HepG2 (cell line): Measurements from ENCODE around the gene HOXC12. TPM values are rescaled to one million over a fixed set of nuclear protein-coding genes. Genes with fewer than 3 reads are reported as not detected.

Source experiments
- ATAC-seq: fragments of 200-7000 bp; cut with Tn5 transposase; 3 replicates; pipeline ENCODE4 v1.9.1; 2020; ENCODE audit warnings: mild to moderate bottlenecking, moderate library complexity
- BruUV-seq: library from RNA; stranded (reverse); fragments of 400-500 nt; replicated peaks from 2 replicates; lab custom pipeline; 2021; lab: Mats Ljungman, UMichigan
- CTCF ChIA-PET: fragments of 300-600 bp; formaldehyde crosslinking; extraction: SDS; loops from one replicate; lab custom pipeline; 2021; ENCODE audit warnings: low total read pairs, inconsistent platforms, low intra/inter-chr PET ratio; lab: Yijun Ruan, JAX
- POLR2A ChIA-PET: fragments of 350-600 bp; sonication (Branson Sonifier 250); formaldehyde crosslinking; loops from one replicate; lab custom pipeline; 2020; ENCODE audit warnings: antibody characterized with exemption, inconsistent platforms; lab: Yijun Ruan, JAX
- DNase-seq: peaks from one replicate; pipeline ENCODE4 v3.0.0-alpha.2; 2015; ENCODE audit warnings: low spot score
- FAIRE-seq: peaks from 3 replicates; lab custom pipeline; 2011; peaks lifted over from hg19 to GRCh38; lab: Jason Lieb, UNC
- H2AFZ ChIP-seq: one replicate; pipeline ENCODE4 v1.6.1; 2011; ENCODE audit warnings: low read length, inconsistent platforms
- H3K27ac ChIP-seq: fragments of 300-600 bp; 3 replicates; pipeline ENCODE4 v1.8.0; 2011; ENCODE audit warnings: mixed run types, mild to moderate bottlenecking, mixed read lengths, low read length, inconsistent platforms; ENCODE audit not compliant: insufficient read depth; ENCODE audit errors: extremely low read length
- H3K27me3 ChIP-seq, 2 experiments: fragments of 200-600 bp in 1 of 2; 2 replicates in 1 of 2; 3 replicates in 1 of 2; pipeline versions ENCODE4 v1.6.0 to v1.8.0; 2011; ENCODE audit warnings: low read length in 2 of 2, mild to moderate bottlenecking in 2 of 2, moderate library complexity in 2 of 2, inconsistent platforms in 1 of 2; ENCODE audit not compliant: insufficient read depth in 2 of 2, control insufficient read depth in 1 of 2
- H3K36me3 ChIP-seq, 2 experiments: fragments of 200-600 bp in 1 of 2; replicated peaks in 1 of 2; 2 replicates in 1 of 2; 3 replicates in 1 of 2; pipeline versions ENCODE4 v1.5.1 to v1.8.0; 2011; ENCODE audit warnings: low read length in 2 of 2, inconsistent platforms in 1 of 2; ENCODE audit not compliant: insufficient read depth in 2 of 2, control insufficient read depth in 1 of 2
- H3K4me1 ChIP-seq: 2 replicates; pipeline ENCODE4 v1.5.1; 2012; ENCODE audit warnings: low read length, inconsistent platforms; ENCODE audit not compliant: insufficient read depth
- H3K4me2 ChIP-seq: 2 replicates; pipeline ENCODE4 v1.6.0; 2011; ENCODE audit warnings: low read depth, low read length, inconsistent platforms
- H3K4me3 ChIP-seq, 3 experiments: fragments of 200-600 bp in 1 of 3; sonication (generic), shearing (Covaris generic) in 1 of 3; replicated peaks in 1 of 3; 2 replicates each; pipeline ENCODE4 v1.5.1; 2011 to 2016; ENCODE audit warnings: low read length in 3 of 3, inconsistent platforms in 2 of 3, low read depth in 2 of 3, mild to moderate bottlenecking in 2 of 3, control low read depth in 1 of 3, mixed read lengths in 1 of 3; ENCODE audit not compliant: insufficient read depth in 1 of 3
- H3K79me2 ChIP-seq: one replicate; pipeline ENCODE4 v1.6.1; 2011; ENCODE audit warnings: low read length, inconsistent platforms; ENCODE audit not compliant: insufficient read depth
- H3K9ac ChIP-seq: 2 replicates; pipeline ENCODE4 v1.6.0; 2011; ENCODE audit warnings: mild to moderate bottlenecking, low read depth, low read length, inconsistent platforms; ENCODE audit not compliant: insufficient read depth
- H3K9me3 ChIP-seq: 2 replicates; pipeline ENCODE4 v1.5.1; 2012; ENCODE audit warnings: mild to moderate bottlenecking, low read length
- H4K20me1 ChIP-seq: 2 replicates; pipeline ENCODE4 v1.6.0; 2011; ENCODE audit warnings: inconsistent platforms, mild to moderate bottlenecking, low read length, moderate library complexity; ENCODE audit not compliant: insufficient read depth
- HMG20B ChIP-seq: conservative IDR thresholded peaks from 2 replicates; pipeline ENCODE4 v1.6.1; 2016; ENCODE audit warnings: missing genetic modification reagents, missing compliant biosample characterization
- ISL2 ChIP-seq: sonication (generic); formaldehyde crosslinking; IDR thresholded peaks from 2 replicates; pipeline ENCODE4 v1.5.0; 2020; ENCODE audit warnings: missing genetic modification reagents
- ZNF333 ChIP-seq: sonication (generic); formaldehyde crosslinking; IDR thresholded peaks from 2 replicates; pipeline ENCODE4 v1.4.0; 2020; ENCODE audit warnings: mild to moderate bottlenecking, missing genetic modification reagents, borderline replicate concordance
- ZNF460 ChIP-seq: sonication (generic); formaldehyde crosslinking; IDR thresholded peaks from 2 replicates; pipeline ENCODE4 v1.5.1; 2020; ENCODE audit warnings: missing genetic modification reagents, mild to moderate bottlenecking, borderline replicate concordance
- WGBS: methylation state at CpG from one replicate; pipeline ENCODE4 v1.1.6; 2017; ENCODE audit warnings: low lambda C conversion rate; 5-methylcytosine and 5-hydroxymethylcytosine counted together
- in situ Hi-C: cut with HindIII; loops from 2 replicates; pipeline ENCODE4 v1.10.0; 2017; ENCODE audit warnings: low pct_unique_long_range_greater_than_20kb; ENCODE audit not compliant: extremely low pct_ligation_motif_present
- intact Hi-C: fragments of 100-400 bp; cut with micrococcal nuclease; formaldehyde crosslinking; loops from one replicate; pipeline ENCODE4 v1.10.0; 2022; ENCODE audit not compliant: unreplicated experiment
- polyA plus RNA-seq, 8 experiments: library from polyadenylated mRNA; depleted of rRNA in 3 of 8; stranded (reverse) in 7 of 8; unstranded in 1 of 8; fragments of >200 nt; fragmentation: Illumina TruSeq in 4 of 8; extraction: Trizol in 4 of 8; gene quantifications; 2 replicates each; pipeline versions ENCODE4 v1.2.1 to v1.2.3, GENCODE V29; 2011 to 2016; ENCODE audit warnings: low read depth in 4 of 8, missing spikeins in 1 of 8, mixed read lengths in 1 of 8; ENCODE audit not compliant: insufficient read depth in 1 of 8
- total RNA-seq, 5 experiments: library from RNA; depleted of rRNA; stranded (reverse); fragments of >200 nt; fragmentation: Illumina TruSeq; extraction: Trizol; gene quantifications; 2 replicates each; pipeline ENCODE4 v1.2.3, GENCODE V29; 2016; ENCODE audit warnings: low read depth in 1 of 5

The HOXC12 gene
- total and polyA plus RNA-seq, 2 of the 13 experiments (the other 11 are each of a cell fraction or from before 2014, with no cell fraction given) = not detected

- intact Hi-C loops = no loop called here
- FAIRE-seq = no peak
- H3K9ac ChIP-seq = no peak overlapping the region
- H4K20me1 ChIP-seq = no peaks in the 10 kb centered on the region
- BruUV-seq = no TSS peak
- no peak overlapping the region for H3K4me3 ChIP-seq
- POLR2A ChIA-PET = no interaction called here
- no peak overlapping the region for H3K27ac ChIP-seq
- H3K4me2 ChIP-seq = no peak overlapping the region
- DNase-seq = no peak
- no peak overlapping the region for H2AFZ ChIP-seq
- peaks cover 40% of the 10 kb centered on the region for H3K4me1 ChIP-seq
- H3K36me3 ChIP-seq = no peaks in the 10 kb centered on the region
- in situ Hi-C loops = loop anchor here (10.0 kb wide), 1 partner anchor 378 kb away; no protein-coding TSS in a partner anchor
- TF ChIP-seq ZNF460 = no peak
- no peak for TF ChIP-seq HMG20B (CRISPR knock-in tag)
- no peaks in the 10 kb centered on the region for H3K9me3 ChIP-seq
- peaks cover 7 to 65% of the 10 kb centered on the region in 2 experiments; a peak in 4 of 5 replicates for H3K27me3 ChIP-seq
- CTCF ChIA-PET = no interaction called here
- ATAC-seq = no peak
- H3K79me2 ChIP-seq = no peaks in the 10 kb centered on the region
- 66% methylated on average over 28 of the region's 29 CpGs for WGBS
These were observed 41.8 kb downstream of the HOXC12 start for GRCh38 chr12:53996240-53997203.

GRCh38 chr12:53997204-53998109 is 42.8 kb downstream of the HOXC12 start:
- H3K9ac ChIP-seq = no peak overlapping the region
- DNase-seq (no peak), FAIRE-seq (no peak), ATAC-seq (no peak)
- H3K27me3 ChIP-seq = peaks cover 4 to 63% of the 10 kb centered on the region in 2 experiments; a peak in 4 of 5 replicates
- TF ChIP-seq ISL2 (CRISPR knock-in tag) = no peak
- no peak for TF ChIP-seq ZNF333 (CRISPR knock-in tag)
- ChIA-PET CTCF (no interaction called here), POLR2A (no interaction called here)
- no peaks in the 10 kb centered on the region for H3K79me2 ChIP-seq
- no peak overlapping the region for H3K4me2 ChIP-seq
- no peak overlapping the region for H3K4me3 ChIP-seq
- no peaks in the 10 kb centered on the region for H3K9me3 ChIP-seq
- BruUV-seq = no TSS peak
- in situ Hi-C loops (loop anchor here (10.0 kb wide), 1 partner anchor 377 kb away; no protein-coding TSS in a partner anchor), intact Hi-C loops (no loop called here)
- no peak overlapping the region for H2AFZ ChIP-seq
- no peaks in the 10 kb centered on the region for H4K20me1 ChIP-seq
- WGBS = 63% methylated on average over 23 of the region's 35 CpGs
- H3K4me1 ChIP-seq = peaks cover 40% of the 10 kb centered on the region
- no peak overlapping the region for H3K27ac ChIP-seq
- H3K36me3 ChIP-seq = no peaks in the 10 kb centered on the region
